HG03342 (cell line): Measurements from ENCODE around the gene CDH13.

ENCODE experiments used
- ATAC-seq: cut with Tn5 transposase; IDR thresholded peaks from one replicate; pipeline ENCODE4 v1.9.1; 2021; ENCODE audit warnings: mild to moderate bottlenecking, moderate library complexity; ENCODE audit not compliant: unreplicated experiment

Gene CDH13

DNA sequence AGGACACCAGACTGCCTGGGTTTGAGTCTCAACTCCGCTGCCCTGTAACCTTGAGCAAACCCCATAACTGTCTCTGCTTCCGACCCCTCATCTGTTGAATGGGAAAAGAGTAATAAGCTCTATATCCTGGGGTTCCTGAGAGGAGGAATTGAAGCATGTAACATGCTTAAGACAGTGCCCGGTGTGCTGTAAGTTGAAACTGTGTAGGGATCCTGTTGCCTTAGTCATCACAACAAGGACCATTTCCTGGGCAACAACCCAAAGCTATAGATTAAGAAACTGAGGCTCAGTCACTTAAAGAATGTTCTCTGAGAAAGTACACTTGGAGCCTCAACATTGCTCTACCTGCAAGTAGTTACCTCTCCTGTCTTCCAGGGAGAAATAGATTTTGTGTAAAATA lies 23.0 kb downstream of the CDH13 start:
- no peak for ATAC-seq

DNA sequence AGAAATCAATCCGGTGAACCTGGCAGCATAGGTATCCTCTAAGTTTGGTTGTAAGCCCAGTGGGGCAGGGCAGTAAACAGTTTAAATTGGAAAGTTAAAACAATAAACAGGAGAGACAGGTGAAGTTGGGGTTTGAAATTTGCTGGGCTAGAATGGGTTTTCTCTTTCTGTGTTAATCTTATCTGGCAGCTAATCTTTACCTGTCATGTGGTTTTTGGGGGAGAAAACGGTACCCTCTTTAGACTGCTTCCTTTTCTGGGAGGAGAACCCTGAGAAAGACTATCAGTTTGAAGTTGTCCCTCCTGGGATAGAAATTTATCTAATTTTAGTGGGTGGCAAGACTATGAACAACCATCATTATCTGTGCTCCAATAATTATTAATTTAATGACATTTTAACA lies 24.0 kb downstream of the CDH13 start:
- no peak for ATAC-seq

DNA sequence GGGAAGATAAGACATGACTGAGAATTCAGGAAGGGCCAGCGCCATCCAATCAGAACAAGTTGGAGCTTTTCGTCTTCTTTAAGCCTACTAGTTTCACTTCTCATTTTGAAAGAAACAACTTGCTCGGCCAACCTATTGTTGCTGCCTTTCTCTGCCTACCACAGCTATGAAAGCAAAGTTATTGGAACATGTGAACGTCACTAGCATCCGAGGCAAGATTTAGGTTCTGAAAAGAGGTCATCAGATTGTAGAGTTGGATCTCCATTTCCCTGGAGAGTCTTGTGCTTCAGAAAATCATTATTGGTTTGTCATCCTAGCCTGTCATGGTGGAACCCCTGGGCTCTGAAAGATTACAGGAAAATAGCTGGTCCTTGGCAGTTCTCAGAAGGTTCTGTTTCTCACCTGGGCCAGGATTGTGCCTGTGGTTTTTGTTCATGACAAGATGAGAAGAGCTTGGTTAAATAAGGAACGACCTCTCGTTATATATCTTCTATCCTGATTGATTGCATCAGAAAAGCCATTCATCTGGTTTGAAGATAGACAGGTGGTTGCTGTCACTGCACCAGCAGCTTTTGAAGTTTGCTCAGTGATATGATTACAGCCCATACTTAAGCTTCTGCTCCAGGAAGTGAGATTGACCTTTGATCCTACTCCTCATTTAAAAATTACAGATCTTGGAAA lies 25.3 kb downstream of the CDH13 start:
- peak; percentile 47 for ATAC-seq

DNA sequence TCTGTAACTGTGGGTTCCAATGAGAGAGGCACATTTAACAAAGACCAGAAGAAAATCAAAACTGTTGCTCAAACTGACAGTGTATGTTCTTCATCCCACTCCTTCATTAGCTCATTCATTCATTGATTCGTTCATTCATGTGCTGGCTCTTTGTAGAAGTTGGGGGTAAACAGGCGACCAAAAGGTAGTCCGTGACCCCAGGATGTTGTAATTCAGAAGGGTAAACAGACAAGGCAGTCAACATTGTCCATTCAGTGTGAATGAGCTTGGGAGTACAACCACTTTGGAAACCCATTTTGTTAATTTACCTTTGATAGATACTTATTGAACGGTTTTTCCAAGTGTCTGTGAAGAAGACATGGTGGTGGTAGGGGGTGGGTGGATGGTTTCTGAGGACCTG lies 26.1 kb downstream of the CDH13 start:
- no peak for ATAC-seq

DNA sequence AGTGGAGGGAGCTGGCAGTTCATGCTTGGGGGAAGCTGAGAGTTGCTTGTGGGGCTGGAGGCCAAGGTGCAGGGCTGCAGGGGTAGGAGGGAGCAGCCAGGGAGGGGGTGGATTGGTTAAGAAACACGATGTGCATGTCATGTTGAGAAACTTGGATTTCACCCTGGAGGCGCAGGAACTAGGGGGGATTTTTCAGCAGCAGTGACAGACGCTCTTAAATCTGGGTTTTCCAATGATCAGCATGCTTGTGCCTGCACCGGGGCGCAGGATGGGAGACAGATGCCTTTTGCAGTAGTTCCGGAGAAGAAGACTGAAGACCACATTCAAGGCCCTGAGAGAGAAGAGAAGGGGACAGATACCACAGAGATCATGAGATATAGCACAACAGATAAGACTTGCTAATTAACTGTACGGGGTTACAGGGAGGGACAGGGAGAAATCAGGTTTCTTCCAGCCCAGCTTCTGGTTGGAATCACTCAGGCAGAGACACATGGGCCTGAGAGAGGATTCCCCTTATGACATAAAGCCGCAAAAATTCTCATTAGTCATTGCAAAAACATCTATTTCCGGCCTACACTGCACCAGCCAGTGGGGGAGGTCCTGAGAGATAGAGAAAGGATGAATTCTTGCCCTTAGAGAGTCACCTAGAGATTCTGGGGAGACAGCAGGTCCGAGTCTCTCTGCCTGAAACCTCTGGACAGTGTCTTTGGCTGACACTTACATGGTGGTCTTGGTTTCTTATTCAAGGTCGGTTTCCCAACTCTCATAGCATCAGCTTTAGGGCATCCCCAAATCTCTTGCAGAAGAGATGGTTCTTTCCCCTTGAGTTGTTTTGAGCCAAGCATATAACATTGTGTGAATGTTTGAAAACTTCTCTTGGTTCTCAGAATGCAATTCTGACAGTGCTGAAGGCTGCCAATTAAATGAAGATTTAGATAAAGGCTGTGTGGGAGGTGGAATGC lies 27.1 kb downstream of the CDH13 start:
- peak; percentile 80 for ATAC-seq

DNA sequence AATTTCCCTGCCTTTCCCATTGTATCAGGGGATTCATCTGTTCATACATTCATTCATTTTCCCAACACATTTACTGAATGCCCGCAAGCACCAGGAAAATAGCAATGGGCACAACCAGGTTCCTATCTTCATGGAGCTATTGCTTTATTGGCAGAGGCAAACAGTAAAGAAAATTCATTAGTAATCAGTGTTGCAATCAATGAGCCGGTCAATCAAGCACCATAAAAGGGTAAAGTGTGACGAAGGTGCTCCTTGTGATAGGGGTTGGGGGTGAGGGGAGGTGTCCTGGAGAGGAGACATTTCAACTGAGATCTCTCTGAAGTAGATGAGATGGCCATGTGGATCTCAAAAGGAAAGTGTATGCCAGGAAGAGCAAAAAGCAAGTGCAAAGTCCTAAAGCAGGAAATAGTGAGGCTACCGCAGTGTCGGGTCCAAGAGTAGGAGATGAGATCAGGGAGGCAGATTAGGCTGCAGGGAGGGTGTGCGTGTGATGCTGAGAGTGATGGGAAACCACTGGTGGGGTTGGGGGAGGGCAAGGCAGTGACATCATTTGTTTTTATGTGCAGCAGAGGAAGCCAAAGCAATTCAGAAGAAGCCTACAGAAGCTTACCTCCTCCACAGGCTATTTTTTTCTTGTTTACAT lies 28.4 kb downstream of the CDH13 start:
- ATAC-seq: peak; percentile 35

DNA sequence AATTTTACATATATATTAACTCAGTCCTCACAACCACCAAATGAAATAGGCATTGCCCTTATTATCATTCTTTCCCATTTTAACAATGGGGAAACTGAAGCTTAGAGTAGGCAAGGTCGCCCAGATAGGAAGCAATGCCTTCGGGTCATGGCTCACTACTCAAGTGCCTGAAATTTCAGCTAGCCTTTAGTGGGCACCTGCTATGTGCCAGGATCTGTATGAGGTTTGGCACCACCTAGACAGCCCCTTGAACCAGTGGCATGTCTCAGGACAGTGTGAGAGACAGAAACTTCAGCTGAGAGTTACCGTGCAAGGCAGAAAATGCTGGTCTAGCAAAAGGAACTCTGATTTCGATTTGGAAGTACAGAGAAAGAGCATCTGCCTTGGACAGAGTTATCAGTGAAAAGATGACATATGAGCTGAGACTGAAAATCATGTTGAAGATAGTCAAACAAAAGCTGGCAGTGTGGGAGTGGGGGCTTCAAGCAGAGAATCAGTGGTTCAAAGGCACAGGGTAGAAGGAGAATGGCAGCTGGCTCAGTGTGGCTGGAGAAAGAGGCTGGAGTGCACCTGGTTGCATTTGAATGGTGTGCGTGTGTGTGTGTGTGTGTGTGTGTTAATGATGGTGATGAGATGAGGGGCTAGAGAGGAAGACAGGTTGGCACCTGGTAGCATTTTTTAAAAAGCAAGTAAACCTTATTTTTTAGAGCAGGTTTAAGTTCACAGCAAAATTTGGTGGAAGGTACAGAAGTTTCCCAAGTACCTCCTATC lies 29.1 kb downstream of the CDH13 start:
- ATAC-seq: no peak

DNA sequence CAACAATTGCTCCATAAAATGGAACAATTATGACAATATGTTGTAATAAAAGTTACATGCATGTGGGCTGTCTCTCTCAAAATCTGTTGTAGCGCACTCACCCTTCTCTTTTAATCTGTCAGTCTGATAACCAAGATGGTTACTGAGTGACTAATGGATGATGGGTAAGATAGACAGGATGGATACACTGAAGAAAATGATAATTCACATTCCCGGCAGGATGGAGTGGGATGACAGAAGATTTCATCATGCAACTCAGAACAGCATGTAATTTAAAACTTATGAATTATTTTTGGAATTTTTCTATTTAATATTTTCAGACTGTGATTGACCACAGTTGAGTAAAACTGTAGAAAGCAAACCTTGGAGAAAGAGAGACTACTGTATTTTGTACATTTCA lies 30.5 kb downstream of the CDH13 start:
- ATAC-seq: no peak

DNA sequence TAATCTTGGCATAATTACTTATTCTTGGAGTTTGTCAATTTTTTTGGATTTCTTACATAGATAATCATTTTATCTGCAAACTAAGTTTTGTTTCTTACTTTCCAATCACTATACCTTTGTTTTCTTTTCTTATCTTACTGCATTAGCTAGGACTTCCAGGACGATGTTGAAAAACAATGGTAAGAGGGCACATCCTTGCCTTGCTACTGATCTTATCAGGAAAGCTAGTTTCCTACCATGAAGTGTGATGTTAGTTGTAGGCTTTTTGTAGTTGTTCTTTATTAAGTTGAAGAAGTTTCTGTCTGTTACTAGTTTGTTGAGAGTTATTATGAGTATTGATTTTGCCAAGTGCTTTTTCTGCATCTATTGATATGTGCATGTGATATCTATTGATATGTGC lies 31.0 kb downstream of the CDH13 start:
- ATAC-seq: no peak

DNA sequence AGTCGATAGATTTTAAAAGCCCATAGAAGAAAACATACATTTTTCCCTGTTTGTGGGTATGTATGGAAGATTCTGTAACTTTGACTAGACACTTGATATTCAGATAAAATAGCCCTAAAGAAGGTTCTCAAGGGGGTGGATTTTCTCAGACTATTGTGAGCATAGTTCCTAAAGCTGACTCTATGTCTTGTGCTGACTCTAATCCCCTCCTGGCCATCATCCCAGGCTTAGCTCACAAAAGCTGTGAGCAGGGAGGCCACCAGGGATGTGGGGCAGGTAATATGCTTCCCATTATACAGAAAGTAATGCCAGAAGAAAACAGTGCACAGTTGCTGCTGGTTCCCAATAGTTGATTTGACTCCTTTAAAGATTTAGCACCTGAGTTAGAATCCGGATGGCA lies 32.0 kb downstream of the CDH13 start:
- ATAC-seq: no peak

DNA sequence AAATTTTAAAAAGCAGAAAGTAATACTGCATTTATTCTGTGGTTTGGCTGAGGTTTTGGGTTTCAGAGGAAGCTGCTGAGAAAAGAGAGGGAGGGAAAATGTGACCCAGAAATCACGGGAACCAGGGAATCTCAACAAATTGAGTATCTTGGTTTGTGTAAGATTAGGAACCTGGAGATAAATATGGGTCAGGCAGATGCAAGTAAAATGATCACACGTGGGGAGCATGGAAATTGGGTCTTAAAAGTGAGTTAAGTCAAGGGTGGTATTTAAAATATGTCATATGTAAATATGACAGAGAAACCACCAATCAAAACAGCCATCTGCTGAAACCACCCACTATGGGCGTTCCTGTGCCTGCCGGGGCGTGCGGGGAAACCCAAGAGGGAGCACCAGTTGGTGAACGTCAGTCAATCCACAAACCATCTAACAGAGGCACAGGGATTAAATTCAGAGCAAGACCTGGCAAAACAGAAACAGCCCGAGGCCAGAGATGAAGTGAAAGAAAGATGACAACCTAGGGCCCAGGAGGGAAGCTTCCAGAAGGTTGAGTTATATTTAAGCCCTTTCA lies 33.4 kb downstream of the CDH13 start:
- ATAC-seq: no peak

DNA sequence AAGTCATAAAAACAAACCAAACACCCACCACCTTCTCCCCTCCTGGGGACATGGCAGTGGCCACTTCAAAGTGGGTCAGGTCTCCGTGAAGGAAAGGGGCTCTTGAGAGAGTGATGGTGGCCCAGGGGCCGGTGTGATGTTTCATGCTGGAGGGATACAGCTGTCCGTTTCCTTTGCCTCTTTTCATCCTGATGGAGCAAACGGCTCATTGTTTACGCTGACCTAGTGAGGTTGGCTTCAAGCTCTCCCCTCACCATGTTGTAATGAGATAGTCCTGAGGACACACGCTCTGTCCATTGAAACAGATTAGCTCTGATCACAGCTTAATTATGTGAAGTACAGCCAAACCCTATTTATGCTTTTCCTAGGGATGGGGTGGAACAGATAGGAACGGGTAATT lies 34.2 kb downstream of the CDH13 start:
- ATAC-seq: no peak

DNA sequence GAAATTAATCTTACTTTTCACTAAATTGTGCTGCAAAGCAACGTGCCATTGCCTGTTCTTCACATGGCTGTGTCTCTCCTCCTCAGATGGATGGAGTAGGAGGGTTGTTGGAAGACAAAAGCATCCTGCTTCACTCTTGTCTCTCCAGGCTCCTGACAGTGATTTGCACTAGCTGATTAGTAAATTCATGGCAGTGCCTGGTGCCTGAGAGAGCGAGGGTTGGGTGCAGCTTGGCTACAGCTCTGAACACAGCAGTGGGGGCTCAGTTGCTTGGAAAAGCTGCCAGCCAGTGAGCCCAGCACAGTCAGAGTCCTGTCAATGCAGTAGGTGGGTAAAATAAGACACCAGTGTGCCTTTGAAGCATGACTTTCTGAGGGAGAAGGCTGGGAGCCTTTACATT lies 37.4 kb downstream of the CDH13 start:
- ATAC-seq: no peak

DNA sequence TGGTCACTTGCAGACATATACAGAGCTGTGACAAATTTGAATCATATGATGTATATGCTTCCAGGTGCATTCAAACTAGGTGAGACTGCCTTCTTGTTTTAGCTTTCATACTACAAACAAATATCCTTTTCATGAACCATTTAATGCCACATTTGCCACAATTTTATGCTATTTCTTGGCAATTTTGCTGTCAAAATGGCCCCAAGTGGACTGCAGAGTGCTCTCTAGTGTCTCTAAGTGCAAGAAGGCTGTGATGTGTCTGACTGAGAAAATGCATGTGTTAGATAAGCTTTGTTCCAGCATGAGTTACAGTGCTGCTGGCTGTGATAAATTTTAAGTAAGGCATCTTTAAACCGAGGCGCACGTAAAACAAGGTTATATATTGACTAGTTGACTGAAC lies 38.3 kb downstream of the CDH13 start:
- no peak for ATAC-seq

DNA sequence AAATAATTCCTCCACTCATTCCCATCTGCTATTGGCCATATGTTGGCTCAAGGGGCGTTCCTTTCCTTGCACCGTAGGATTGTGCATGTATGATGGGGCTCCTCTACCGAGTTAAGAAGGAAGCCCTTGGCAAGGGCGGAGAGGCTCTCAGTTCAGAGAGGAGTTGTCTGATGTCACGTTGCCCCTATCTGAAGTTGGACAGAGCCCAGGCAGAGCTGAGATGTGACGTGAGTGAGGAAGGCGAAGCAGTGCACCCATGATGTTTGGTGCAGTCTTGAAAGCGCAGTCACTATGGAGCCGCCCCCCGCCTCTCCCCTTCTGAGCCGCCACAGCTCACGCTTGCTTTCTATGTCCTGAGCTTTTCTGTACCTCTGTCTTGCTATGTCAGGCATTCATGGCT lies 40.7 kb downstream of the CDH13 start:
- no peak for ATAC-seq

DNA sequence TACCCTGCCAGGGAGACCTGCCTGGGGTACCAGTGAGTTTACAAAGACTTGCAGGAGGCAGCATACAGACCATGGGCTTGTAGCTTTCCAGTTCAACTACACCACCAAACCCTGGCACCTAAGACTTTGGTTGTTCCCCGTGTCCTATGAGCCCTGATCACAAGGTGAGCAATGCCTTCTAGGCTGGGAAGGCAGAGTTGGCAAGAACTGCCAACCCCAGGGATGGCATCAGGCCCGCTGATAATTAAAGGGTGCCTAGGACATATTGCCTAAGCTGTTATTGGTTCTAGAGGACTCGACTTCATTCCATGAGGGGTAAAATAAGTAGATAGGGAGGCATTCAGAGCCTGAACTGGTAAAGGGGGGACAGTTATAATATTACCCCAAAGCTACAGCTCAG lies 41.3 kb downstream of the CDH13 start:
- ATAC-seq: no peak

DNA sequence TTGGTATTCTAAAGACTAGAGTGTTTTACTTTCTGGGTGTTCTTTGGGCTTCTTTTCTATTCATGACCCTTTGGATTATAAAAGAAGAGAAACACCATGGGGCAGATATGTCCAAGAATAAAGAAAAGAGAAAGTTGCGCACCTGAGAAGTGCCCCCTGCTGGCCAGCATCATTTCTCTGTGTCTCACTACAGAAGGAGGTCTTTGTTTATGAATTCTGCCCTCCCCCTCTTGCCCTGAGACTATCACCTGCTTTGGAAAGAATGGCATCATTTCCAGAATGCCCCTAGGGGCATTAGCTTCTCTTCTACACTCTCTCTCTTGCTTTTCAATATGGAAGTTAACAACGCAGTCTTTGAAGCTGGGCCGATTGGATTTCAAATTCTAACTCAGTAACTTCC lies 45.0 kb downstream of the CDH13 start:
- no peak for ATAC-seq

DNA sequence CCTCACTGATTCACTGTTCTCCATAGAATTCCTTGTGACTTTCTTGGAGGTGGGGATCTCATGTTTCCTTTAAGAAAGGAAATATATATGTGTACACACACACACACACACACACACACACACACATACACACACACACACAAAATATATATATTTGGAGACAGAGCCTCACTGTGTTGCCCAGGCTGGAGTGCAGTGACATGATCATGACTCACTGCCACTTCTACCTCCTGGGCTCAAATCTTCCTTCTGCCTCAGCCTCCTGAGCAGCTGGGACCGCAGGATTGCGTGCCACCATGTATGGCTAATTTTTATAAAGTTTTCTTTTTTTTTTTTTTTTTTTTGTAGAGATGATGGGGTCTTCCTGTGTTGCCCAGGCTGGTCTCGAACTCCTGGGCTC lies 45.9 kb downstream of the CDH13 start:
- ATAC-seq: no peak

DNA sequence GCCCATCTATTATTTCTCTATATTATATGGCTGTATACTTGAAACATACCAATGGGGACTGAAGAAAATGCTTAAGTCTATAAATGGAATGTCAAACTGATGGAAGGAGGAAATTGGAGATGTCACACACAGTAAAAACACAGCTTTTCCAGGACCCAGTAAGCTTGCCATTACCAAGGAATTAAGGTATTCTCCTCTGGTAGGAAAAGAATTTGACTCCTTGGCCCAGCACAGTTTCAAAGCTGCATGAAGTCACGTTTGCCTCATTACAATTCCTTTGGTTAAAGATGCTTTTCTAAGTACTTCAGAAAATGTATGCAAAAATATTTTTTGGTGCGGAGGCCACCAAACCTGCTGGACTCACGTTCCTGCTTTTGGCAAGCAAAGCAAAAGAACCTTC lies 48.5 kb downstream of the CDH13 start:
- no peak for ATAC-seq

DNA sequence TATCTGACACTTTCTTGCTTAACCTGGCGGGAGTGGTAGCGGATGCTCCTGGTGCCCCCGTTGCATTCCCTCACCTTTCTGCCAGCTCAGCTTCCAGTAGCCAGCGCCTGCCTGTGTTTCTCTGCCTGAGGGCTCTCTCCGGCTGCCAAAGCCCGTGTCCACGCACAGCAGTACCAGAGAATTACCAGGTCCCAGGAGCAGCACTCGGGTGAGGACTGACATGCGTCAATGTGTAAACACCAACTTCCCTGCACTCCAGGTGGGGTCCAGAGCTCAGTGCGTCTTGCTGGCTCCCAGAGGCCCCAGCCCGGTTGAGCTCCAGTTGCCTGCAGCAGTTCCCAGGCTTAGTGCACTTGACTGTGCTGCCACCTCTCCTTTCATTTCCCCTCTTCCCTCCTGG lies 54.8 kb downstream of the CDH13 start:
- no peak for ATAC-seq

DNA sequence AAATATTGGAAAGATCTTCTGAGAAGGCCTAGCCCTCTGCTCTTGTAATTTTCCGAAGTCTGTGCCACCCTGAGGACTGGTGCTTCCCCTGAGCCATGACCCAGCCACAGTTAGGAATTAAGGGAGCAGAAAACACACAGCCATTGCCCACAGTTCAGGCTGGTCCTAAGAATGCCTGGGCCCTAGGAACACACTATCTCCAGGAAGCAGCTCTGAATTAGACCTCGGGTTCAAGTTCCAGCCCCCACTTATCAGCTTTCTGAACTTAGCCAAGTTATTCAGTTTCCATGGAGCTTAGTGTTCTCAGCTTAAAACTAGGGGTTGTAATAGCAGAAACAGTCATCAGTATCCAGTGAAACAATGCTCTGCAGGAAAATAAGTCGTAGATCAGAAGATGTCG lies 56.0 kb downstream of the CDH13 start:
- ATAC-seq: no peak
